ENCODE measurements around the gene ANXA9.

DNA sequence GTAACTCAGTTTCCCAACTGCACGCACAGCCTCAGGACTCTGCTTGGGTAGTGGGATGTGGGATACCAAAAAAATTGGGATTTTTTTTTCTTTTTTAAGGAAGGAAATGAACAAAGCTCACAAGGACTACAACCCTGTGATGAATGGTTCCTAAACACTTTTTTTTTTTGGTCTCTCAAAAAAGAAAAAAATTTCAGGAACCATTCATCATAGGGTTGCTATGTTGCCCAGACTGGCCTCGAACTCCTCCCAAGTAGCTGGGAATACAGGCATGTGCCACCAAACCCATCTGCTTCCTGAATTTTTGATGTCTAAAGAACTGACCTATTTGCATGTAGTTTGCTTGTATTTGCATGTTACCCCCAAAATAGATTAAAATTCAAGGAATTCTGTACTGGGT, 17.8 kb downstream of the ANXA9 start:
- TF ChIP-seq, protein P1, sequence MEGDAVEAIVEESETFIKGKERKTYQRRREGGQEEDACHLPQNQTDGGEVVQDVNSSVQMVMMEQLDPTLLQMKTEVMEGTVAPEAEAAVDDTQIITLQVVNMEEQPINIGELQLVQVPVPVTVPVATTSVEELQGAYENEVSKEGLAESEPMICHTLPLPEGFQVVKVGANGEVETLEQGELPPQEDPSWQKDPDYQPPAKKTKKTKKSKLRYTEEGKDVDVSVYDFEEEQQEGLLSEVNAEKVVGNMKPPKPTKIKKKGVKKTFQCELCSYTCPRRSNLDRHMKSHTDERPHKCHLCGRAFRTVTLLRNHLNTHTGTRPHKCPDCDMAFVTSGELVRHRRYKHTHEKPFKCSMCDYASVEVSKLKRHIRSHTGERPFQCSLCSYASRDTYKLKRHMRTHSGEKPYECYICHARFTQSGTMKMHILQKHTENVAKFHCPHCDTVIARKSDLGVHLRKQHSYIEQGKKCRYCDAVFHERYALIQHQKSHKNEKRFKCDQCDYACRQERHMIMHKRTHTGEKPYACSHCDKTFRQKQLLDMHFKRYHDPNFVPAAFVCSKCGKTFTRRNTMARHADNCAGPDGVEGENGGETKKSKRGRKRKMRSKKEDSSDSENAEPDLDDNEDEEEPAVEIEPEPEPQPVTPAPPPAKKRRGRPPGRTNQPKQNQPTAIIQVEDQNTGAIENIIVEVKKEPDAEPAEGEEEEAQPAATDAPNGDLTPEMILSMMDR (IDR thresholded peaks at IDR 0.05) = no peak
- TF ChIP-seq POLR2A (IDR thresholded peaks at IDR 0.05) = no peak
